GM21447 (cell line): ENCODE results near the gene NOB1.
"Not testable (repeated sequence)": the region's sequence is repeated elsewhere in the genome, so short reads cannot be mapped to it uniquely, and the experiment has no call there.

ENCODE experiments used
- ATAC-seq: cut with Tn5 transposase; IDR thresholded peaks from one replicate; pipeline ENCODE4 v1.9.1; 2021; ENCODE audit not compliant: unreplicated experiment

NOB1 gene

GRCh38 chr16:69761983-69762813, 7.5 kb upstream of the NOB1 start, which contains the start of gene WWP2:
TSS of gene WWP2 (plus strand) at chr16:69762332. CDS start at chr16:69787011, 24,679 bp downstream.
- peak; percentile 67 for ATAC-seq

DNA sequence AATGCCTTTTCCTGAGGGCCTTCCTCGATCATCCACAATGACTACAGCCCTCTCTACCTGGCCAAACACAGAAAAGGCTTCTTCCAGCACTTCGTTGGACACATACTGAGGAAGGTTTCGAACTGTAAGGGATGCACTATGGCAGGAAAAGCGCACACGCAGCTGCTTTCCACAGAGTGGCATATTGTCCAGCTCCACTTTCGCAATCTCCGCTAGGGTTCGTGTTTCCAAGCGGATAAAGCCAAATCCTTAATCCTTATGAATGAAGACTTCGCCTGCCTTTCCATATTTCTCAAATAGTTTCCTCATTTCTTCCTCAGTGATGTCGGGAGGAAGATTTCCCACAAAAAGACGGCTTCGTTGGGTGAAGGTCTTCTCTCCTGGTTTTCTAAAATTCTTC, 2.6 kb upstream of the NOB1 start:
- ATAC-seq, result not testable (repeated sequence)

DNA sequence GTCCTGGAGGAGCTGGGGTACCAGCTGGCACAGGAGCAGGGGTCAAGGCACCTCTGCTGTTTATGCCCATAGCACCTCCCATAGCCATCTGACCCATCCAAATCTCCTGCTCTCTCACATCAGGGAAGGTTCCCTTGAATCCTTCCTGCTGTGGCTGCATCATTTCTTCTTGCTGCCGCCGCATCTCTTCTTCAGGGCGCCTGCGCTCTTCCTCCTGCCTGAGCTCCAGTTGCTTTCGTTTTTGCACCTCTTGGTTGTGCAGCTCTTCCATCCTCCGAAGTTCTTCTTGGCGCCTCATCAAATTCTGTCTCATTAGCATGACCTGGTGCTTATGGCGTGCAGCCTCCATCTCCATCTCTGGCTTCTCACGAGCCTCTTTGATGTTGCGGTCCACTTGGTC, 2.0 kb upstream of the NOB1 start:
- ATAC-seq, result no peak

DNA sequence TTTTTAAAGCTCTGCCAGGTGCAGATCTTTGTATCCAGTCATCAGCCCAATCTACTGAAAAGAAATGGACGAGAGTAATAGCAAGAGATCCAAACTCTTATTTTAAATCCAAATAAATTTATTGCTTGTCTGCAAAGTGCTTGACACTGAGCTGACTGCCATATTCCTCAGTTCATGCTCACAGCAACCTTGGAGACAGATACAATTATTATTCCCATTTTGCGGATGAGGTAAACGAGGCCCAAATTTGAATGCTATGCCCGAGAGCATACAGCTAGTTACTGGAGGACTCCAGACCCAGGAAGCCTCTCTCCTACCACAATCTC, 620 bp downstream of the NOB1 start:
- no peak for ATAC-seq

GRCh38 chr16:69748694-69749345, 5.9 kb downstream of the NOB1 start:
- no peak for ATAC-seq

DNA sequence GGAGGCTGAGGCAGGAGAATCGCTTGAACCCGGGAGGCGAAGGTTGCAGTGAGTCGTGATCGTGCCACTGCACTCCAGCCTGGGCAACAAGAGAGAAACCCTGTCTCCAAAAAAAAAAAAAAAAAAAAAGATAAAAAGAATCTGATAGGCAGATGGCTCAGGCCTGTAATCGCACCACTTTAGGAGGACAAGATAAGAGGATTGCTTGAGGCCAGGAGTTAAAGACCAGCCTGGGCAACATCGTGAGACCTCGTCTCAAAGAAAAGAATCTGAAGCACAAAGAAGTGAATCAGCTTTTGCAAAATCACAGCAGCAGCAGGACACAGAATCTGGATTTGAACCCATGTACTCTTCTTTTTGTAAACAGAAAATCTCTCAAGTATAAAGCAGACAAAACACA, 7.6 kb downstream of the NOB1 start:
- no peak for ATAC-seq

GRCh38 chr16:69745959-69746358, 8.8 kb downstream of the NOB1 start:
- no peak for ATAC-seq

- ATAC-seq, result no peak
Observed at GRCh38 chr16:69745232-69745612, 9.5 kb downstream of the NOB1 start.

- ATAC-seq, result no peak
Observed at GRCh38 chr16:69744363-69745231, 10.1 kb downstream of the NOB1 start.

DNA sequence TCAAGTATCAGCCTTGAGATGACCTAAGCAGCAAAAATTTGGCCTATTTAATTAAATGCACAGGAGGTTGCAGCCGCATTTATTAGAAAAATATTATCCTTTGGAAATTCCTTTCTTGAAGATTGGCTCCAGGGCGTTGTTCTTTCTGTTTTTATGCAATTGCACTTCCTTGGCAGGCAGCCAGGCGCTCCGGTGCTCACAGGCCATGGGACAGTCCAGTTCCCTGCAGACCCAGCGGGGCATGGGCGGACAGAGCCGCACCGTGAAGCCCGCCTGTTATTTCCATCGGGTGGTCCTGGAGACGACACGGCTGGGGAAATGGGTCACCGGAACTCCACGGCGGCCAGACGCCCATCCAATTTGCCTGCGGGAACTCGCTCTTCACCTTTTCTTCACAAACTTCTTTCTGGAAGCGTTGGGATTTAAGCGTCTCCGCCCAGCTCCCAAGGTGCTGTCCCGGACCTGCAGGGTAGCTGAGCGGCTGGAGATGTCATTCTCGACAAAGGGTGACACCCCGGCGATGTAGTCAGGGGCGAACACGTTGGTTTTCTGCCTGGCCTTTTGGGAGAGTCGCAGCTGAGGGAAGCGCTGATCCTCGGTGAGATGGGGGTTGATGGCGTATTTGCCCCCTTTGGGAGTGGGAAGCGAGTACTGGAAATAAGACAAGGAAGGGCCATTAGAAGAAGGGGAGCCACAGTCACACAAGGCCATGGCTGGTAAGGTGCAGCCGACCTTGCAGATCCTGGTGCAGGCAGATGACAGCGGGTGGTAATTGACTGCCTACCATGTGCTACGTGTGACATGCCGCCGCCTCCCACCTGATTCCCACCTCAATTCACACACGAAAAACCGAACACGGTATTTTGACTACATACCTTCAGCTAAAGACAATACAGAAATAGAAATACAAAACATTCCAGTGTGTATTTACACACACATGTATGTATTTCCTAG, 12.5 kb downstream of the NOB1 start:
- no peak for ATAC-seq

- no peak for ATAC-seq
Observed at GRCh38 chr16:69741519-69741918, 13.2 kb downstream of the NOB1 start.

DNA sequence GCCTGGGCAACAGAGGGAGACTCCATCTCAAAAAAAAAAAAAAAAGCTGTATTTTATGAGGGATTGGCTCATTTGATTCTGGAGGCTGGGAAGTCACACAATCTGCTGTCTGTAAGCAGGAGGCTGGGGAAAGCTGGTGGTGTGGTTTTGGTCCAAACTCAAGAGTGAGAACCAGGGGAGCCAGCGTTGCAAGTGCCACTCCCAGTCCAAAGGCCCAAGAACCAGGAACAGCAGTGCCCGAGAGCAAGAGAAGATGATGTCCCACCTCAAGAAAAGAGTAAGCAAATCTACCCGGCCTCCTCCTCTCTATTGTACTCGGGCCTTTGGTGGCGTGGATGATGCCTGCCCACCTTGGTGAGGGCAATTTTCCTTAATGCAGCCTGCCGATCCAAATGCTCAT, 22.6 kb downstream of the NOB1 start:
- no peak for ATAC-seq

DNA sequence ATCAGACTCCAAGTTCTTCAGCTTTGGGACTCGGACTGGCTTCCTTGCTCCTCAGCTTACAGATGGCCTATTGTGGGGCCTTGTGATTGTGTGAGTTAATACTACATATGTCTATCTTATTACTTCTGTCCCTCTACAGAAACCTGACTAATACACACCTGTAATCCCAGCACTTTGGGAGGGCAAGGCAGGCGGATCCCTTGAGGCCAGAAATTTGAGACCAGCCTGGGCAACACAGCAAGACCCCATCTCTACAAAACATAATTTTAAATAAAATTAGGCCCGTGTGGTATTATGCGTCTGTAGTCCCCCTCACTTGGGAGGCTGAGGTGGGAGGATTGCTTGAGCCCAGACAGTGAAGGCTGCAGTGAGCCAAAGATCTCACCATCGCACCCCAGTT, 23.4 kb downstream of the NOB1 start:
- not testable (repeated sequence) for ATAC-seq

DNA sequence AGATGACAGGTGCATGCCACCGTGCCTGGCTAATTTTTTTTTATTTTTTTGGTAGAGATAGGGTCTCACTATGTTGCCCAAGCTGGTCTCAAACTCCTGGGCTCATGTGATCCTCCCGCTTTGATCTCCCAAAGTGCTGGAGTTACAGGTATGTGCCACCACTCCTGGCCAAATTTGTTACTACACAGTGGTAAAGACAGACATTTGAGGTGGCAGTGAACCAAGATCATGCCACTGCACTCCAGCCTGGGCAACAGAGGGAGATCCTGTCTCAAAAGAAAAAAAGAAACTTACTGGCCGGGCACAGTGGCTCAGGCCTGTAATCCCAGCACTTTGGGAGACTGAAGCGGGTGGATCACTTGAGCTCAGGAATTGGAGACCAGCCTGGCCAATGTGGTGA, 25.7 kb downstream of the NOB1 start:
- not testable (repeated sequence) for ATAC-seq

DNA sequence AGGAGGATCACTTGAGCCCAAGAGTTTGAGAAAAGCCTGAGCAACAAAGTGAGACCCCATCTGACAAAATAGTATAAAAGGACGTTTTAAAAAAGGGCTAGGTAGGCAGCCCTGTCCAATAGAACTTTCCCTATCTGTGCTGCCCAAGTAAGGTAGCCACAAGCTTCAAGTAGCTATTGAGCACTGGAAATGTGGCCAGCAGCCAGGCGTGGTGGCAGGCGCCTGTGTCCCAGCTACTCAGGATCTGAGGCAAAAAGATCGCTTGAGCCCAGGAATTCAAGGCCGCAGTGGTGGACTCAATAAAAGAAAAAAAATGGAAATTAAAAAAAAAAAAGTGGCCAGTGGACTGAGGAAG, 26.8 kb downstream of the NOB1 start:
- ATAC-seq, result no peak

DNA sequence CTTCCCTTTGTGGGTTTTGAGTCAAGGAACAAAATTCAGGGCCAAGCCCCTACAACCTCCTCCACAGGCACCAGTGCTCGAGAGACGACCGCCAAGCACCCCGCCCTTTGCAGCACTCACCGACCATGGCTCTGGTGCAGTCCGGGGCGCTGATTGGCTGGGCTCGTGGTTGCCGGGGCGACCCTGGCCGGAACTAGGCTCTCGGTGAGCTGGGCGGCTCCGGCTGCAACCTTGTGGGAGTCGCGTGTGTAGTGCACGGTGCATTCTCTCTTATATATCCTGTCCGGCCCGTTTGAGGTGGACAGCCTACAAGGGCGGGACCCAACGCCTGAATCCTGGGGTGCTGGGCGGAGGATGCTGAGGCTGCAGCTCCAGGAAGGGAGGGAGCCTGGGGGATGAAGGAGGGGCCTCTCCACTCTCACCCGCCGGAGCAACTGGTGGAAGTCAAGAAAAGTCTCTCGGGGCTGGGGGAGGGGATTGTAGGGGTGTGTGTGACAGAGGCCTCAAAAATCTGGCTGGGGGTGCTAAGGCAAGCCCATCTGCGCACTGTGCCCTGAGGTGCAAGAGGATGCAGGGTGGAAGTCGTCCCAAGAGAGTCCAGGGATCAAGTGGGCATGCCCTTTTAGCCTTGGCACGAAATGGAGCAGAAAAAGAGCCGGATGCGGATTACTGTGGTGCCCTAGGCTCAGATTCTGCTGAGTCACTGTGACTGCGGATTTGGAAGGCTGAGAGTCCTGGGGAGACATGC, 28.2 kb downstream of the NOB1 start, which contains the start of gene NQO1:
NQO1 (minus strand) TSS at position 248 of the 748 bp plus-strand sequence; CDS start at position 127, 121 bp downstream.
- peak; percentile 99 for ATAC-seq

DNA sequence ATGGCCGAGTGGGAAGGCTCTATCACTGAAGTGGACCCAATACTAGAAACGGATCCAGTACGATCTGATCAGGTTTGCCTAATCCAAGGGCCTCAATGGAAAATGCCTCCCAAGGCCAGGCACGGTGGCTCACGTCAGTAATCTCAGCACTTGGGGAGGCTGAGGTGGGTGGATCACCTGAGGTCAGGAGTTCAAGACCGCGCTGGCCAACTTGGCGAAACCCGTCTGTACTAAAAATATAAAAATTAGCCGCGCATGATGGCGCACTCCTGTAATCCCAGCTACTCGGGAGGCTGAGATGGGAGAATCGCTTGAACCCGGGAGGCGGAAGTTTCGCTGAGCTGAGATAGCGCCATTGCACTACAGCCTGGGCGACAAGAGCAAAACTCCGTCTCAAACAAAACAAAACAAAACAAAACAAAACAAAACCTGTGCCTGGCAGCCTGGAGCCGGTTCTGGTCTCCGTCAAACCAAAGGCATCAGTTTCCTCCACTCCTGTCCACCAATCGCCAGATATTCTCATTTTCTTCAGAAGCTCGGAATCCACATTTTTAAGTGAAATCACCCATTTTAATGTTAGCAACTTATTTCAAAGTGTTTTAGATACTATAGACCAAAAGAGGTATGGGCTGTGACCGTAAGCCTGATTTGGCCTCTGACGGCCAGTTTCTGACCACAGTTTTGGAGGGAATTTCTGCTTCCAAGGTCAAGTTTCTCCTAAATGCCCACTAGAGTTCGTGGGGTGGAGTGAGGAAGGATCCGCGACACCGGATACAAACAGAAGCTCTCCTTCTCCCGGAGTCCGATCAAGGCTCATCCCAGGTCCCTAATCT, 29.0 kb downstream of the NOB1 start:
- ATAC-seq, result no peak

GRCh38 chr16:69724981-69725479, 29.7 kb downstream of the NOB1 start:
- no peak for ATAC-seq

- ATAC-seq, result no peak
Observed at GRCh38 chr16:69724414-69724873, 30.3 kb downstream of the NOB1 start.
